Measurements from ENCODE around the gene MIP. TPM values are rescaled to one million over a fixed set of nuclear protein-coding genes. Genes with fewer than 3 reads are reported as not detected.

MIP gene
- total RNA-seq, 1 experiment from 2014 or later, result not detected

GRCh38 chr12:56474389-56474788 is 19.9 kb upstream of the MIP start:
- H3K9me3 ChIP-seq (ENCODE audit: control insufficient read depth, insufficient read depth, low read depth, low read length), result no peaks in the 10 kb centered on the region
- ChIA-PET CTCF (no interaction called here), POLR2A (no interaction called here)
- no peak for TF ChIP-seq TCF7L2 (IDR thresholded peaks at IDR 0.05; ENCODE audit: low read depth, low read length)
- TF ChIP-seq POLR2AphosphoS5 (IDR thresholded peaks at IDR 0.05; ENCODE audit: low read depth, low read length), result no peak
- TF ChIP-seq, protein P1, sequence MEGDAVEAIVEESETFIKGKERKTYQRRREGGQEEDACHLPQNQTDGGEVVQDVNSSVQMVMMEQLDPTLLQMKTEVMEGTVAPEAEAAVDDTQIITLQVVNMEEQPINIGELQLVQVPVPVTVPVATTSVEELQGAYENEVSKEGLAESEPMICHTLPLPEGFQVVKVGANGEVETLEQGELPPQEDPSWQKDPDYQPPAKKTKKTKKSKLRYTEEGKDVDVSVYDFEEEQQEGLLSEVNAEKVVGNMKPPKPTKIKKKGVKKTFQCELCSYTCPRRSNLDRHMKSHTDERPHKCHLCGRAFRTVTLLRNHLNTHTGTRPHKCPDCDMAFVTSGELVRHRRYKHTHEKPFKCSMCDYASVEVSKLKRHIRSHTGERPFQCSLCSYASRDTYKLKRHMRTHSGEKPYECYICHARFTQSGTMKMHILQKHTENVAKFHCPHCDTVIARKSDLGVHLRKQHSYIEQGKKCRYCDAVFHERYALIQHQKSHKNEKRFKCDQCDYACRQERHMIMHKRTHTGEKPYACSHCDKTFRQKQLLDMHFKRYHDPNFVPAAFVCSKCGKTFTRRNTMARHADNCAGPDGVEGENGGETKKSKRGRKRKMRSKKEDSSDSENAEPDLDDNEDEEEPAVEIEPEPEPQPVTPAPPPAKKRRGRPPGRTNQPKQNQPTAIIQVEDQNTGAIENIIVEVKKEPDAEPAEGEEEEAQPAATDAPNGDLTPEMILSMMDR (IDR thresholded peaks at IDR 0.05), result no peak
- no peak for TF ChIP-seq SIN3A (IDR thresholded peaks at IDR 0.05; ENCODE audit: borderline replicate concordance, insufficient read depth, low read depth, low read length)
- no peak for TF ChIP-seq REST (IDR thresholded peaks at IDR 0.05; ENCODE audit: insufficient read depth in 1 of 2, low read depth in 2 of 2, low read length in 1 of 2)
- intact Hi-C loops (cut with micrococcal nuclease; ENCODE audit: unreplicated experiment), result no loop called here
- H3K36me3 ChIP-seq (ENCODE audit: control insufficient read depth, insufficient read depth, low read length), result no peaks in the 10 kb centered on the region
- no peaks in the 10 kb centered on the region for H3K27me3 ChIP-seq (ENCODE audit: control insufficient read depth, insufficient read depth, low read length)
- H3K4me1 ChIP-seq (ENCODE audit: control insufficient read depth, insufficient read depth, low read length), result peaks cover 7% of the 10 kb centered on the region
- BruUV-seq (replicated peaks), result no TSS peak
- H3K27ac ChIP-seq (ENCODE audit: low read length), result no peak overlapping the region
- in situ Hi-C loops (cut with HindIII; ENCODE audit: low pct_unique_long_range_greater_than_20kb, low sequenced_read_pairs), result no loop called here
- no peak for ATAC-seq
- no peak overlapping the region for H3K4me3 ChIP-seq (ENCODE audit: low read depth in 2 of 2, low read length in 2 of 2)
- DNase-seq (ENCODE audit: low read depth, low spot score), result no peak

DNA sequence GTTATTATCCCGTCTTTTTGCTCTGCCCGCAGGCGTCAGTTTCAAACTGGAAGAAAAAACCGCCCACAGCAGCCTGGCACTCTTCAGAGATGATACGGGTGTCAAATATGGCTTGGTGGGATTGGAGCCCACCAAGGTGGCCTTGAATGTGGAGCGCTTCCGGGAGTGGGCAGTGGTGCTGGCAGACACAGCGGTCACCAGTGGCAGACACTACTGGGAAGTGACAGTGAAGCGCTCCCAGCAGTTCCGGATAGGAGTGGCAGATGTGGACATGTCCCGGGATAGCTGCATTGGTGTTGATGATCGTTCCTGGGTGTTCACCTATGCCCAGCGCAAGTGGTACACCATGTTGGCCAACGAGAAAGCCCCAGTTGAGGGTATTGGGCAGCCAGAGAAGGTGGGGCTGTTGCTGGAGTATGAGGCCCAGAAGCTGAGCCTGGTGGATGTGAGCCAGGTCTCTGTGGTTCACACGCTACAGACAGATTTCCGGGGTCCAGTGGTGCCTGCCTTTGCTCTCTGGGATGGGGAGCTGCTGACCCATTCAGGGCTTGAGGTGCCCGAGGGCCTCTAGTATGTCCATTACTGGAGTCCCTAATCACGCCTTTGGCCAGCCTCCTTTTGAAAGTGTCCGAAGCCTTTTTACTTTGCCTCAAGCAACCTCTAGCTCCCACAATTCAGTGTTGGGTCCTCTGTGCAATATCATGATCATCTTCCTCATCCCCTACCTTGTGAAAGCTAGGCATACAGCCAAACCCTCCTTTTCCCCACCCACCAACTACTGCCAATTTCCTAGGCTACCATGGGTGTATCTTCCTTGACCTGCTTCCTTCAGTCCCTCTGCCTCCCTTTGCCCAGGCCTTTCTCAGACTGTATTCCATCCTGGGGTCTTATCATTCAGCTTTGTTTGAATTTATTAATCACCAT is 14.8 kb upstream of the MIP start:
- CTCF ChIA-PET, result interaction anchor here (0.6 kb wide), 1 partner anchor 104 kb away, joined by 3 read pairs; no protein-coding TSS in a partner anchor
- DNase-seq (ENCODE audit: low read depth, low spot score) (no peak), ATAC-seq (peak; percentile 27)
- Histone ChIP-seq H3K9me3 (ENCODE audit: control insufficient read depth, insufficient read depth, low read depth, low read length) (no peaks in the 10 kb centered on the region), H3K4me1 (ENCODE audit: control insufficient read depth, insufficient read depth, low read length) (peaks cover 9% of the 10 kb centered on the region), H3K4me3 (ENCODE audit: low read depth in 2 of 2, low read length in 2 of 2) (peak overlapping the region; percentile 98 to 100), H3K27me3 (ENCODE audit: control insufficient read depth, insufficient read depth, low read length) (no peaks in the 10 kb centered on the region), H3K36me3 (ENCODE audit: control insufficient read depth, insufficient read depth, low read length) (peaks cover 4% of the 10 kb centered on the region; the same call in 1 of the 2 replicates), H3K27ac (ENCODE audit: low read length) (peak overlapping the region; percentile 100)
- BruUV-seq (replicated peaks), result no TSS peak
- intact Hi-C loops (cut with micrococcal nuclease; ENCODE audit: unreplicated experiment), result loop anchor here (5.0 to 10.0 kb wide), 2 partner anchors 104 to 152 kb away; partner anchors contain the start of genes APOF, CNPY2 and STAT2
- in situ Hi-C loops (cut with HindIII; ENCODE audit: low pct_unique_long_range_greater_than_20kb, low sequenced_read_pairs), result no loop called here
- TF ChIP-seq POLR2AphosphoS5 (IDR thresholded peaks at IDR 0.05; ENCODE audit: low read depth, low read length), result no peak
- TF ChIP-seq TCF7L2 (IDR thresholded peaks at IDR 0.05; ENCODE audit: low read depth, low read length), result no peak
- TF ChIP-seq SIN3A (IDR thresholded peaks at IDR 0.05; ENCODE audit: borderline replicate concordance, insufficient read depth, low read depth, low read length), result no peak
- TF ChIP-seq, protein P1 (IDR thresholded peaks at IDR 0.05), result no peak
- no peak for TF ChIP-seq REST (IDR thresholded peaks at IDR 0.05; ENCODE audit: insufficient read depth in 1 of 2, low read depth in 2 of 2, low read length in 1 of 2)
- POLR2A ChIA-PET, result interaction anchor here (0.6 kb wide), 2 partner anchors 36 to 169 kb away, joined by 4 to 10 read pairs; no protein-coding TSS in a partner anchor
